Neural progenitor cell (in vitro differentiated cells): ENCODE measurements around the gene CLDN7. TPM values are rescaled to one million over a fixed set of nuclear protein-coding genes. Genes with fewer than 3 reads are reported as not detected.

Experiments
- DNase-seq: peaks from one replicate; pipeline ENCODE4 v3.0.0-alpha.2; 2016; ENCODE audit warnings: low spot score
- H2AFZ ChIP-seq: fragments of 200-600 bp; sonication (generic); replicated peaks from 2 replicates; pipeline ENCODE4 v1.6.1; 2016; ENCODE audit warnings: antibody characterized with exemption
- H3F3A ChIP-seq: fragments of 200-600 bp; sonication (generic); 2 replicates; pipeline ENCODE4 v1.6.1; 2016; ENCODE audit warnings: antibody characterized with exemption, low read depth
- H3K27ac ChIP-seq: fragments of 200-600 bp; sonication (generic); 2 replicates; pipeline ENCODE4 v1.5.1; 2016; ENCODE audit warnings: mild to moderate bottlenecking
- H3K27me3 ChIP-seq: fragments of 200-600 bp; sonication (generic); 2 replicates; pipeline ENCODE4 v1.6.1; 2016; ENCODE audit warnings: mild to moderate bottlenecking, moderate library complexity
- H3K36me3 ChIP-seq: fragments of 200-600 bp; sonication (generic); 2 replicates; pipeline ENCODE4 v1.5.1; 2016
- H3K4me1 ChIP-seq: fragments of 200-600 bp; sonication (generic); 2 replicates; pipeline ENCODE4 v1.6.1; 2016; ENCODE audit warnings: mixed run types
- H3K4me2 ChIP-seq: fragments of 200-600 bp; sonication (generic); 2 replicates; pipeline ENCODE4 v1.6.1; 2016
- H3K4me3 ChIP-seq: fragments of 200-600 bp; sonication (generic); 2 replicates; pipeline ENCODE4 v1.5.1; 2016
- H3K79me2 ChIP-seq: fragments of 200-600 bp; sonication (generic); 2 replicates; pipeline ENCODE4 v1.6.1; 2016; ENCODE audit warnings: low read depth
- H3K9ac ChIP-seq: fragments of 200-600 bp; sonication (generic); 2 replicates; pipeline ENCODE4 v1.6.1; 2016
- H3K9me3 ChIP-seq: fragments of 200-600 bp; sonication (generic); 2 replicates; pipeline ENCODE4 v1.5.1; 2016; ENCODE audit warnings: low read depth
- H4K20me1 ChIP-seq: fragments of 200-600 bp; sonication (generic); 2 replicates; pipeline ENCODE4 v1.6.1; 2016; ENCODE audit warnings: low read depth
- H3K27ac Mint-ChIP-seq: 3 replicates; pipeline ENCODE4 v1.8.0; 2021; ENCODE audit warnings: mixed read lengths
- H3K27me3 Mint-ChIP-seq: 2 replicates; pipeline ENCODE4 v1.8.0; 2022; ENCODE audit warnings: low read depth, mild to moderate bottlenecking, inconsistent platforms, moderate library complexity, mixed read lengths; ENCODE audit not compliant: insufficient read depth
- H3K36me3 Mint-ChIP-seq: 3 replicates; pipeline ENCODE4 v1.8.0; 2021; ENCODE audit warnings: mixed read lengths
- H3K4me1 Mint-ChIP-seq: 3 replicates; pipeline ENCODE4 v1.8.0; 2021; ENCODE audit warnings: mixed read lengths
- H3K4me3 Mint-ChIP-seq: 3 replicates; pipeline ENCODE4 v1.8.0; 2021; ENCODE audit warnings: mild to moderate bottlenecking, moderate library complexity, mixed read lengths
- H3K9me3 Mint-ChIP-seq: 3 replicates; pipeline ENCODE4 v1.8.0; 2020; ENCODE audit warnings: mixed read lengths
- CTCF ChIP-seq: fragments of 200-600 bp; sonication (generic); IDR thresholded peaks from 2 replicates; pipeline ENCODE4 v1.5.1; 2017; ENCODE audit warnings: antibody characterized with exemption, mild to moderate bottlenecking
- EZH2 ChIP-seq: fragments of 200-600 bp; sonication (generic); IDR thresholded peaks from 2 replicates; pipeline ENCODE4 v1.6.1; 2017; ENCODE audit warnings: antibody characterized with exemption, mild to moderate bottlenecking, moderate library complexity
- EZH2phosphoT487 ChIP-seq: fragments of 200-600 bp; sonication (generic); IDR thresholded peaks from 2 replicates; pipeline ENCODE4 v1.6.1; 2017; ENCODE audit warnings: antibody characterized with exemption
- microRNA counts: library from miRNA; unstranded; fragments of <30 nt; microRNA quantifications from one replicate; lab custom pipeline; 2016
- microRNA-seq: library from miRNA; unstranded; fragments of <30 nt; microRNA quantifications from one replicate; pipeline ENCODE4, GENCODE V29; 2016
- small RNA-seq: library from RNA; depleted of rRNA; stranded (forward); fragments of <200 nt; gene quantifications from one replicate; pipeline ENCODE3, GENCODE V24; 2015
- total RNA-seq: library from RNA; depleted of rRNA; stranded (reverse); fragments of >200 nt; gene quantifications from 2 replicates; pipeline ENCODE4 v1.2.3, GENCODE V29; 2015; ENCODE audit warnings: low replicate concordance

Gene CLDN7
- total RNA-seq, 1 donor from 2014 or later, result 0.32 TPM

- peak overlapping the region; percentile 59 for H3K4me3 ChIP-seq
- H3K36me3 Mint-ChIP-seq, result peaks cover 7% of the 10 kb centered on the region
- peak; percentile 100 for DNase-seq
- no peak overlapping the region for H3K9ac ChIP-seq
- H3K4me1 ChIP-seq, result peaks cover 55% of the 10 kb centered on the region
- TF ChIP-seq CTCF, result peak; percentile 70
- TF ChIP-seq EZH2, result no peak
- H3K36me3 ChIP-seq, result no peaks in the 10 kb centered on the region
- H3K27me3 ChIP-seq, result no peaks in the 10 kb centered on the region
- H3K9me3 ChIP-seq, result no peaks in the 10 kb centered on the region
- H3K27ac Mint-ChIP-seq, result peak overlapping the region; percentile 97
- H3F3A ChIP-seq, result peaks cover 77% of the 10 kb centered on the region
- H3K9me3 Mint-ChIP-seq, result no peaks in the 10 kb centered on the region
- H3K79me2 ChIP-seq, result peaks cover 62% of the 10 kb centered on the region
- H2AFZ ChIP-seq, result no peak overlapping the region
- peaks cover 18% of the 10 kb centered on the region for H3K27me3 Mint-ChIP-seq
- peak overlapping the region; percentile 80 for H3K27ac ChIP-seq
- peaks cover 7% of the 10 kb centered on the region for H4K20me1 ChIP-seq
- peak overlapping the region; percentile 83 for H3K4me3 Mint-ChIP-seq
- peaks cover 73% of the 10 kb centered on the region for H3K4me1 Mint-ChIP-seq
- peak overlapping the region; percentile 85 for H3K4me2 ChIP-seq
Observed at GRCh38 chr17:7214300-7215135, 47.8 kb downstream of the CLDN7 start.

GRCh38 chr17:7213895-7214299 is 48.4 kb downstream of the CLDN7 start:
- Mint-ChIP-seq H3K9me3 (no peaks in the 10 kb centered on the region), H3K36me3 (peaks cover 7% of the 10 kb centered on the region), H3K4me1 (peaks cover 73% of the 10 kb centered on the region), H3K4me3 (peak overlapping the region; percentile 83), H3K27ac (peak overlapping the region; percentile 97), H3K27me3 (peaks cover 17% of the 10 kb centered on the region)
- H3K27me3 ChIP-seq, result no peaks in the 10 kb centered on the region
- peaks cover 77% of the 10 kb centered on the region for H3F3A ChIP-seq
- no peaks in the 10 kb centered on the region for H3K9me3 ChIP-seq
- H3K79me2 ChIP-seq, result peaks cover 69% of the 10 kb centered on the region
- TF ChIP-seq CTCF, result peak; percentile 94
- TF ChIP-seq EZH2, result no peak
- no peak overlapping the region for H3K9ac ChIP-seq
- H2AFZ ChIP-seq, result no peak overlapping the region
- no peak overlapping the region for H3K27ac ChIP-seq
- H4K20me1 ChIP-seq, result peaks cover 12% of the 10 kb centered on the region
- H3K4me2 ChIP-seq, result peak overlapping the region; percentile 78
- peak; percentile 100 for DNase-seq
- H3K4me1 ChIP-seq, result peaks cover 54% of the 10 kb centered on the region
- H3K4me3 ChIP-seq, result peak overlapping the region; percentile 59
- no peaks in the 10 kb centered on the region for H3K36me3 ChIP-seq

GRCh38 chr17:7211491-7212273 is 50.6 kb downstream of the CLDN7 start:
- Mint-ChIP-seq H3K36me3 (peaks cover 7% of the 10 kb centered on the region), H3K4me3 (peak overlapping the region; percentile 78), H3K4me1 (peaks cover 75% of the 10 kb centered on the region), H3K27ac (peak overlapping the region; percentile 80), H3K27me3 (peaks cover 12% of the 10 kb centered on the region), H3K9me3 (no peaks in the 10 kb centered on the region)
- H3K79me2 ChIP-seq, result peaks cover 78% of the 10 kb centered on the region
- no peak overlapping the region for H3K27ac ChIP-seq
- H3K4me1 ChIP-seq, result peaks cover 62% of the 10 kb centered on the region
- H2AFZ ChIP-seq, result no peak overlapping the region
- no peaks in the 10 kb centered on the region for H3K9me3 ChIP-seq
- peaks cover 20% of the 10 kb centered on the region for H4K20me1 ChIP-seq
- TF ChIP-seq EZH2phosphoT487, result no peak
- no peaks in the 10 kb centered on the region for H3K36me3 ChIP-seq
- no peaks in the 10 kb centered on the region for H3K27me3 ChIP-seq
- DNase-seq, result peak; percentile 52
- peaks cover 66% of the 10 kb centered on the region for H3F3A ChIP-seq
- peak overlapping the region; percentile 33 for H3K4me3 ChIP-seq
- peak overlapping the region; percentile 15 for H3K9ac ChIP-seq
- peak overlapping the region; percentile 77 for H3K4me2 ChIP-seq

MicroRNAs encoded within 50 kb of the gene (microRNA counts, 767-probe panel; counts per million panel counts)
- microRNA hsa-miR-324-3p (lab: Ali Mortazavi, UCI) (460 counts per million, percentile 90 among the panel's probes with 10 or more counts), microRNA hsa-miR-324-5p (lab: Ali Mortazavi, UCI) (460 counts per million, percentile 90 among the panel's probes with 10 or more counts)

Small RNA genes within 50 kb of the gene (microRNA-seq; reads per million reads assigned to microRNA genes)
- gene MIR324, result 249 reads per million, percentile 84 among the genes with 10 or more reads in this experiment

Small RNA genes within 50 kb of the gene (small RNA-seq; reads per million reads assigned to genes)
- gene MIR324, result 0.18 reads per million
- gene RF00019, result not detected

Other genes starting within 250 kb of the CLDN7 start
- gene RNASEK, start 249.9 kb downstream of the CLDN7 start, total RNA-seq, result 104 and 137 TPM in 2 replicates
- 3.8 and 5.3 TPM in 2 replicates for gene BCL6B, start 239.4 kb downstream of the CLDN7 start, total RNA-seq
- gene SLC16A13, start 226.5 kb downstream of the CLDN7 start, total RNA-seq, result 1.4 TPM in 1 of 2 replicates, not detected in the other
- not detected in 2 replicates for gene SLC16A11, start 218.4 kb downstream of the CLDN7 start, total RNA-seq
- not detected in 2 replicates for gene CLEC10A, start 182.2 kb downstream of the CLDN7 start, total RNA-seq
- not detected in 2 replicates for gene ASGR2, start 147.7 kb downstream of the CLDN7 start, total RNA-seq
- gene ASGR1, start 83.1 kb downstream of the CLDN7 start, total RNA-seq, result 3.1 and 4.4 TPM in 2 replicates
- 23.5 and 50.5 TPM in 2 replicates for gene DLG4, start 42.6 kb downstream of the CLDN7 start, total RNA-seq
- 86.7 and 194 TPM in 2 replicates for gene ACADVL, start 42.5 kb downstream of the CLDN7 start, total RNA-seq
- 43.9 and 113 TPM in 2 replicates for gene DVL2, start 28.0 kb downstream of the CLDN7 start, total RNA-seq
- gene PHF23, start 23.0 kb downstream of the CLDN7 start, total RNA-seq, result 31.6 and 59.1 TPM in 2 replicates
- gene GABARAP, start 20.0 kb downstream of the CLDN7 start, total RNA-seq, result 225 and 276 TPM in 2 replicates
- 46.5 and 55.3 TPM in 2 replicates for gene CTDNEP1, start 10.7 kb downstream of the CLDN7 start, total RNA-seq
- 17.5 and 42.2 TPM in 2 replicates for gene ELP5, start 10.3 kb downstream of the CLDN7 start, total RNA-seq
- 1.7 and 7.3 TPM in 2 replicates for gene SLC2A4, start 19.2 kb upstream of the CLDN7 start, total RNA-seq
- gene YBX2, start 32.2 kb upstream of the CLDN7 start, total RNA-seq, result 2.7 and 9.1 TPM in 2 replicates
- 251 and 370 TPM in 2 replicates for gene EIF5A, start 45.1 kb upstream of the CLDN7 start, total RNA-seq
- gene GPS2, start 52.9 kb upstream of the CLDN7 start, total RNA-seq, result 20.5 and 41.8 TPM in 2 replicates
- gene NEURL4, start 66.9 kb upstream of the CLDN7 start, total RNA-seq, result 5.1 and 26.3 TPM in 2 replicates
- gene ACAP1, start 74.1 kb upstream of the CLDN7 start, total RNA-seq, result 0.65 and 2.7 TPM in 2 replicates
- 2.7 and 8.2 TPM in 2 replicates for gene KCTD11, start 89.7 kb upstream of the CLDN7 start, total RNA-seq
- not detected in 2 replicates for gene TMEM95, start 92.7 kb upstream of the CLDN7 start, total RNA-seq
- gene TNK1, start 118.6 kb upstream of the CLDN7 start, total RNA-seq, result 1.8 and 4.0 TPM in 2 replicates
- gene PLSCR3, start 132.0 kb upstream of the CLDN7 start, total RNA-seq, result 6.6 and 17.5 TPM in 2 replicates
- 72.0 and 152 TPM in 2 replicates for gene TMEM256, start 141.6 kb upstream of the CLDN7 start, total RNA-seq
- gene NLGN2, start 145.4 kb upstream of the CLDN7 start, total RNA-seq, result 13.9 and 36.5 TPM in 2 replicates
- not detected in 2 replicates for gene SPEM1, start 157.8 kb upstream of the CLDN7 start, total RNA-seq
- not detected in 2 replicates for gene SPEM2, start 163.1 kb upstream of the CLDN7 start, total RNA-seq
- gene SPEM3, start 166.4 kb upstream of the CLDN7 start, total RNA-seq, result not detected in 2 replicates
- gene TMEM102, start 173.0 kb upstream of the CLDN7 start, total RNA-seq, result 1.0 and 1.6 TPM in 2 replicates
- gene FGF11, start 177.0 kb upstream of the CLDN7 start, total RNA-seq, result 7.6 and 14.9 TPM in 2 replicates
- gene CHRNB1, start 182.6 kb upstream of the CLDN7 start, total RNA-seq, result 7.4 and 7.5 TPM in 2 replicates
- gene ZBTB4, start 217.2 kb upstream of the CLDN7 start, total RNA-seq, result 5.4 and 15.5 TPM in 2 replicates
- gene SLC35G6, start 219.0 kb upstream of the CLDN7 start, total RNA-seq, result not detected in 2 replicates
- gene POLR2A, start 221.9 kb upstream of the CLDN7 start, total RNA-seq, result 32.7 and 51.4 TPM in 2 replicates